ENCODE data around the gene TRIM38. TPM values are rescaled to one million over a fixed set of nuclear protein-coding genes. Genes with fewer than 3 reads are reported as not detected.

The TRIM38 gene
- total and polyA plus RNA-seq, 4 donors: 7.2 to 18.0 (median 10.1) TPM

DNA sequence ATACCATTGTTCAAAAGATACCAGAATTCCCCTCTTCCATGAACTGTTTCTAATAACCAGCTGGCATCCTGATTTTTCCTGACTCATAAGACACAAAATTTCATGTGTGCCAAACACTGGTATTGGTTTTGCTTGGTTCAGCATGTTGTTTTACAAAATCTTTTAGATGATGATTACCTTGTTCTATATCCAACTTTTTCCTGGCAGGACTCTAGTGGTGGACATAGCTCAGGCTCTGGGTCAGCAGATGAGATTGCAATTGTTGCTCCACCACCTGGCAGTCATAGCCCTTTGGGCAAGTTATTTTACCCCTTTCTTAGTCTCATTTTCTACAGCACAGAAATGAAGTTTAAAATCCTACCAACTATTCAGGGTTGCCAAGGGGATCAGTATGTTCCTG lies 6.2 kb downstream of the TRIM38 start:
- Histone ChIP-seq H3K27ac (ENCODE audit: low read depth in 1 of 2, low read length in 1 of 2) (no peak overlapping the region), H3K9me3 (ENCODE audit: control insufficient read depth in 4 of 4, insufficient read depth in 3 of 4, low read length in 3 of 4) (no peaks in the 10 kb centered on the region), H3K4me1 (ENCODE audit: control insufficient read depth in 5 of 5, insufficient read depth in 5 of 5, low read length in 5 of 5) (peaks cover 0 to 31% (median 14%) of the 10 kb centered on the region in 5 donors), H3K9ac (ENCODE audit: insufficient read depth in 1 of 2, low read length in 2 of 2) (no peak overlapping the region), H3K4me3 (no peak overlapping the region), H3K27me3 (ENCODE audit: control insufficient read depth in 3 of 3, insufficient read depth in 3 of 3, low read length in 2 of 3) (no peaks in the 10 kb centered on the region), H3K36me3 (ENCODE audit: control insufficient read depth in 4 of 4, insufficient read depth in 4 of 4, low read length in 4 of 4) (peaks cover 8 to 48% (median 36%) of the 10 kb centered on the region in 4 donors)
- ATAC-seq (ENCODE audit: insufficient read depth, low FRiP score): no peak
- DNase-seq: peak in 2 of 3 donors; percentile 17 to 27
- TF ChIP-seq, protein P1, sequence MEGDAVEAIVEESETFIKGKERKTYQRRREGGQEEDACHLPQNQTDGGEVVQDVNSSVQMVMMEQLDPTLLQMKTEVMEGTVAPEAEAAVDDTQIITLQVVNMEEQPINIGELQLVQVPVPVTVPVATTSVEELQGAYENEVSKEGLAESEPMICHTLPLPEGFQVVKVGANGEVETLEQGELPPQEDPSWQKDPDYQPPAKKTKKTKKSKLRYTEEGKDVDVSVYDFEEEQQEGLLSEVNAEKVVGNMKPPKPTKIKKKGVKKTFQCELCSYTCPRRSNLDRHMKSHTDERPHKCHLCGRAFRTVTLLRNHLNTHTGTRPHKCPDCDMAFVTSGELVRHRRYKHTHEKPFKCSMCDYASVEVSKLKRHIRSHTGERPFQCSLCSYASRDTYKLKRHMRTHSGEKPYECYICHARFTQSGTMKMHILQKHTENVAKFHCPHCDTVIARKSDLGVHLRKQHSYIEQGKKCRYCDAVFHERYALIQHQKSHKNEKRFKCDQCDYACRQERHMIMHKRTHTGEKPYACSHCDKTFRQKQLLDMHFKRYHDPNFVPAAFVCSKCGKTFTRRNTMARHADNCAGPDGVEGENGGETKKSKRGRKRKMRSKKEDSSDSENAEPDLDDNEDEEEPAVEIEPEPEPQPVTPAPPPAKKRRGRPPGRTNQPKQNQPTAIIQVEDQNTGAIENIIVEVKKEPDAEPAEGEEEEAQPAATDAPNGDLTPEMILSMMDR (IDR thresholded peaks at IDR 0.05; ENCODE audit: control extremely low read depth, extremely low read depth): no peak

DNA sequence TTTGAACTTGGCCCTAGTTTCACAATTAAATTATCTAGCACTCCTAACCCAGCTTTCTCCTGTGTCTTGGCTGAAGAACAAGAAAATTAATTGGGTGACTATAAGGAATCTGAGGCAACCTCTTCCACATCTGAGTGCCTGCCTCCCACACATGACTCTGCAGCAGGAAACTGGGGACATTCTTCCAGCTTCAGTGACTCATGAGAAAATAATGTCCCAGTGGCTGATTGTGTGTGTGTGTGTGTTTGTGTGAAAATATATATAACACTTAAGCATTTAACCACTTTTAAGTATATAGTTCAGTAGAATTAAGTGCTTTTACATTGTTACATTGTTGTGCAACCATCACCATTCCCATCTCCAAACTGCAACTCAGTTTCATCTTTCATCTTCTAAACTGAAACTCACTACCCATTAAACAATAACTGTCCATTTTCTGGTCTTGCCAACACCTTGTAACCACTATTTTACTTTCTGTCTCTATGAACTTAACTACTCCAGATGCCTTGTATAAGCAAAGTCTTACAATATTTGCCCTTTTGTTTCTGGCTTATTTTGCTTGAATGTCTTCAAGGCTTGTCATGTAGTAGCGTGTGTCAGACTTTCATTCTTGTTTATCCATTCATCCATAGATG lies 8.7 kb downstream of the TRIM38 start:
- WGBS, 2 donors: 94 to 100% methylated on average over 1 of the region's 1 CpG
- peak; percentile 81 for ATAC-seq (ENCODE audit: insufficient read depth, low FRiP score)

DNA sequence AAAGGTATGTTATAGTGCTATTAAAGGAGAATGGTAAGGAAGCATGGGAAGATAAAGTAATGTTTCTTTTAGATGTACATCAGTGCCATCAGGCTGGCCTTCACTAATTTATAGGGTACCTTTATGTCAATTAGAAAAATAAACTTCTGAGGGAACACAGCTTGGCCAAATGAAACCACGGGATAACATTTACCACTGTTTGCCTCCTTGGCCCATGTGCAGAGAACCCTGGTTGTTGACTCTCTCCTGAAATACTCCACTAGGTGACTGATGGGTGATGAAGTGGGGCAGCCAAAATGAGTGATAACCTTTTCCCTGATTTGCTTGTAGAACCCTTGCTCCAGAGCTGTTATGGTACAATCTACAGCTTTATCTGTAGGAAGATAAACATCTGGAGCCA lies 9.5 kb downstream of the TRIM38 start:
- Histone ChIP-seq H3K9me3 (ENCODE audit: control insufficient read depth in 4 of 4, insufficient read depth in 3 of 4, low read length in 3 of 4) (no peaks in the 10 kb centered on the region), H3K36me3 (ENCODE audit: control insufficient read depth in 4 of 4, insufficient read depth in 4 of 4, low read length in 4 of 4) (peaks cover 13 to 55% (median 31%) of the 10 kb centered on the region in 4 donors), H3K27ac (ENCODE audit: low read depth in 1 of 2, low read length in 1 of 2) (peak overlapping the region in 1 of 2 donors; percentile 68), H3K9ac (ENCODE audit: insufficient read depth in 1 of 2, low read length in 2 of 2) (no peak overlapping the region), H3K4me3 (no peak overlapping the region), H3K27me3 (ENCODE audit: control insufficient read depth in 3 of 3, insufficient read depth in 3 of 3, low read length in 2 of 3) (no peaks in the 10 kb centered on the region), H3K4me1 (ENCODE audit: control insufficient read depth in 5 of 5, insufficient read depth in 5 of 5, low read length in 5 of 5) (peaks cover 0 to 23% (median 6%) of the 10 kb centered on the region in 5 donors)
- TF ChIP-seq, protein P1 (IDR thresholded peaks at IDR 0.05; ENCODE audit: control extremely low read depth, extremely low read depth): no peak
- DNase-seq: no peak
- WGBS, 2 donors: 86 to 92% methylated on average over 1 of the region's 1 CpG
- ATAC-seq (ENCODE audit: insufficient read depth, low FRiP score): no peak

More for the DNA sequence above, 8.7 kb downstream of the TRIM38 start:
- Histone ChIP-seq H3K9ac (ENCODE audit: insufficient read depth in 1 of 2, low read length in 2 of 2) (no peak overlapping the region), H3K9me3 (ENCODE audit: control insufficient read depth in 4 of 4, insufficient read depth in 3 of 4, low read length in 3 of 4) (no peaks in the 10 kb centered on the region), H3K4me3 (no peak overlapping the region), H3K4me1 (ENCODE audit: control insufficient read depth in 5 of 5, insufficient read depth in 5 of 5, low read length in 5 of 5) (peaks cover 0 to 23% (median 9%) of the 10 kb centered on the region in 5 donors), H3K27me3 (ENCODE audit: control insufficient read depth in 3 of 3, insufficient read depth in 3 of 3, low read length in 2 of 3) (no peaks in the 10 kb centered on the region), H3K36me3 (ENCODE audit: control insufficient read depth in 4 of 4, insufficient read depth in 4 of 4, low read length in 4 of 4) (peaks cover 13 to 61% (median 35%) of the 10 kb centered on the region in 4 donors), H3K27ac (ENCODE audit: low read depth in 1 of 2, low read length in 1 of 2) (peak overlapping the region in 1 of 2 donors; percentile 16)
- peak; percentile 28 to 85 (median 76) for DNase-seq
- TF ChIP-seq, protein P1 (IDR thresholded peaks at IDR 0.05; ENCODE audit: control extremely low read depth, extremely low read depth): no peak
